ENCODE measurements around the gene MAGEB3.
"Not testable (repeated sequence)": the region's sequence is repeated elsewhere in the genome, so short reads cannot be mapped to it uniquely, and the experiment has no call there.

Gene MAGEB3, protein sequence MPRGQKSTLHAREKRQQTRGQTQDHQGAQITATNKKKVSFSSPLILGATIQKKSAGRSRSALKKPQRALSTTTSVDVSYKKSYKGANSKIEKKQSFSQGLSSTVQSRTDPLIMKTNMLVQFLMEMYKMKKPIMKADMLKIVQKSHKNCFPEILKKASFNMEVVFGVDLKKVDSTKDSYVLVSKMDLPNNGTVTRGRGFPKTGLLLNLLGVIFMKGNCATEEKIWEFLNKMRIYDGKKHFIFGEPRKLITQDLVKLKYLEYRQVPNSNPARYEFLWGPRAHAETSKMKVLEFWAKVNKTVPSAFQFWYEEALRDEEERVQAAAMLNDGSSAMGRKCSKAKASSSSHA

GRCh38 chrX:30230395-30230794, at the start of gene MAGEB3:
TSS of gene MAGEB3 (plus strand) at chrX:30230657. CDS start at chrX:30235925, 5,268 bp downstream.
- no peak for DNase-seq

DNA sequence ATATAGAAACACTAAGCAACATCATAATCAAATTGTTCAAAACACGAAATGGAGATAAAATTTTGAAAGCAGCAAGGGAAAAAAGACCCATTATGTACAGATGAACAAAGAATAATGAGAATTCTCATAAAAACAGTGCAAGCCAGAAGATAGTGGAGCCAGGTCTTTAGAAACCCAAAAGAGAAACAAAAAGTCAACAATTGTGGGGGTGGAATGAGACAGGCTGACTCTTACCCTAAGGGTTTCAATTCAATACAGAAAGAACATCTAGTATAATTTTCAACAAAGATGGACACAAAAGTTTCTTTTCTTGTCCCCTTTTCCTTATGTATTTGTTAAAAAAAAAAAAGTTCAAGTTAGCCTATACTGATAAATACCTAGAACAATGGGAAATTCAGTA, 49.1 kb upstream of the MAGEB3 start:
- DNase-seq, result no peak

- no peak for DNase-seq
These were observed 46.9 kb upstream of the MAGEB3 start for GRCh38 chrX:30183554-30183953.

DNA sequence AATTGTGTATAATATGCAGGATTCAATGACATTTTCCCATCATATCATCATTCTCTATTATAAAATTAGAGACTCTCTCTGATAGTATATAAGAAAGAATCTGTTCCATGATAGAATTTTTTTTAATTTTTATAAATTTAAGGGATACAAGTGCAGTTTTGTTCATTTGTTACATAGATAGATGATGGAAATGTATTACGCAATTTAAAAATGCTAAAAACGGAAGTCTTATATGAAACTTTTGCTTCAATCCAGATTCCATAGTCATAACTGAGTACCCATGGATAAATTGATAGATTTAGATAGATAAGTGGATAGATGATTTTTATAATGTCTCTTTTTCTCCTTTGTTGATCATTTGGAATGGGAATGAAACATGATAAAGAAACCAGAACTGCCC, 40.0 kb upstream of the MAGEB3 start:
- no peak for DNase-seq

DNA sequence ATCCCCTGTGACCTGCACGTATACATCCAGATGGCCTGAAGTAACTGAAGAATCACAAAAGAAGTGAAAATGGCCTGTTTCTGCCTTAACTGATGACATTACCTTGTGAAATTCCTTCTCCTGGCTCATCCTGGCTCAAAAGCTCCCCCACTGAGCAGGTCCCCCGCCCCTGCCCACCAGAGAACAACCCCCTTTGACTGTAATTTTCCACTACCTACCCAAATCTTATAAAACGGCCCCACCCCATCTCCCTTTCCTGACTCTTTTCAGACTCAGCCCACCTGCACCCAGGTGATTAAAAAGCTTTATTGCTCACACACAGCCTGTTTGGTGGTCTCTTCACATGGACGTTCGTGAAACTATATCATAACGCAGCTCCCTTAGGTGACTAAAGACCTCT, 36.5 kb upstream of the MAGEB3 start:
- DNase-seq, result not testable (repeated sequence)

DNA sequence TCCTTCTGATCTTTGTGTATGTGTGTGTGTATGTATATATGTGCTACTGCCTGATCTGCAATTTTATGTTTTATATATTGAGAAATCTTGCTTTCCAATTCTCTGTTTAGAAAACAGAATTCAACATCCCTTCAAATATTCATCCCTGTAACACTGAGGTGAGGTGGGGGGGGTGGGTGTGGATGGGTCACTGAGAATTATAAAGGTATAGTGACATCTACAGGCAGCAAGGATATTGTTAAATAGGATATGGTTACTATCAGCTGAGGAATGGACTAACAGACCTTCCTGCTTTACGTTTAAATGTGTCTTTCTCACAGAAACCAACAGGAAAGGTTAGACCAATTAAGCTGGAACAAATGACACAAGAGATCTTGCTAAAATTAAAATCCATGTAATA, 34.1 kb upstream of the MAGEB3 start:
- no peak for DNase-seq

DNA sequence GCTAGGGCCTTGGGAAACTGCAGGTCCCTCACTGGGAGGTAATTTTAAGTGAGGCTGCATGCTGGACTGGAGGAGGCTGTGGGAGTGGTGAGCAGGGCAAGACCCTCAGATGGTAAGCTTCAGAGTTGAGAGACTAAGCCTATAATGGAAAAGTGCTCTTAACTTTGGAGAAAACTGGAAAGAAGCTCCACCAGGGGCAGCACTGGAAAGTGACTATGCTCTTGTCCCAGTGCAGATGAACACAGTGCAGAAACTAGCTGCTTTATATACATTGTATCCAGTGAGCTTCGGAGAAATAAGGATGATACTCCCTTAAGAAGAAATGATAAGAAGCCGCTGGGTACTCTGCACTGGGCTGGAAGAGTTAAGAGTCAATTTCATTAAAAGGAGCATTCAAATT, 18.3 kb upstream of the MAGEB3 start:
- DNase-seq, result no peak

GRCh38 chrX:30215357-30215843, 15.1 kb upstream of the MAGEB3 start, which contains the start of gene MAGEB2:
TSS of gene MAGEB2 (plus strand) at chrX:30215563. CDS start at chrX:30218581, 3,018 bp downstream.
- DNase-seq, result no peak

DNA sequence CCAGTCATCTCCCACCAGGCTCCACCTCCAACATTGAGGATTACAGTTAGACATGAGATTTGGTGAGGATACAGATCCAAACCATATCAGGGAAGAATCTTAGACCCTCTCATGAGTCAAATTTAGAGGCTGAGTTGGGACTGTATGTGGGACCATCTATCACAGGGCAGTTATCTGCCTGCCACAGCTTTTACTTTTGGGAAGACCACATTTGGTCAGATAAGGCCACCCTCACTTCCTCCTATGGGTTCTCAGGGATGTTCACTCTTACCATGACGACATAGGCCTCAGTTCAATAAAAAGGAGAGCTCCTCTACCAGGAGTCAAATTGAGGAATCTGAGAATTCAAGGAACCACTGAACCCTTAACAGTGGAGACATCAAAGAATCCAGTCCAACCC, 13.0 kb upstream of the MAGEB3 start:
- no peak for DNase-seq

- no peak for DNase-seq
These were observed 11.1 kb upstream of the MAGEB3 start for GRCh38 chrX:30219372-30219771.

DNA sequence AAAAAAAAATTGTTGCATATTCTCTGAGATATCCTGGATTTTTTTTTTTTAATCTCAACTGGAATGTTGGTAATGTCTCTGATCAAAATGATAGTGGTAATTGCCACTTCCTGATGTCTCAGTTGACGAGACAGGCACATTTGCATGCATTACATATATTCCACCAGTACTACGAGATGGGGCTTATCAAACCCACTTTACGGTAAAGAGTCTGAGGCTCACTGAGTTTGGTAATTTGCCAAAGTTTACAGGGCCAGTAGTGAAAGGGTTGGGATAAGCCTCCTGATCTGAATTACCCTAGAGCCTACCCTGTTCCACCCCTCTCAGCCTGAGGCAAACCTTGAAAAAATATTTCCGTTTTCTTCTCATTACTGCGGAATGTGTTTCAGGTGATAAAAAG, 9.8 kb upstream of the MAGEB3 start:
- DNase-seq, result no peak

DNA sequence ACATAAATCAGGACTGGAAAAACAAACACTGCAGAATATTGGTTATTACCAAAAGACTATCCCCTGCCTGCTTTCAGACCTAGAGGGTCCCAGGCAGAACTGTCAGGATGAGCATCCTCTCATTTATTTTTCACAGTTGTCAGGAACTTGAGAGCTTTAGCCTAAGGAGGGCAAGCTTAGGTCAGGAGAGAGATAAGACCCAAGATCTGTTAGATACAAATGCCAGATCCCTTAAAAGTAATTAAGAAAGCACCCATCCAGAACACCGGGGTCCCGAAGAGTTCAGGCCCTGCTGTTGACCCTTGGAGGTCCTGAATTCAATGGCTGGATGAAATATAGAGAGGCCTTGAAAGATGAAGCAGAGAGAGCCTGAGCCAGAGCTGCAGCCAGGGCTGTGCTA, 5.9 kb upstream of the MAGEB3 start:
- no peak for DNase-seq

DNA sequence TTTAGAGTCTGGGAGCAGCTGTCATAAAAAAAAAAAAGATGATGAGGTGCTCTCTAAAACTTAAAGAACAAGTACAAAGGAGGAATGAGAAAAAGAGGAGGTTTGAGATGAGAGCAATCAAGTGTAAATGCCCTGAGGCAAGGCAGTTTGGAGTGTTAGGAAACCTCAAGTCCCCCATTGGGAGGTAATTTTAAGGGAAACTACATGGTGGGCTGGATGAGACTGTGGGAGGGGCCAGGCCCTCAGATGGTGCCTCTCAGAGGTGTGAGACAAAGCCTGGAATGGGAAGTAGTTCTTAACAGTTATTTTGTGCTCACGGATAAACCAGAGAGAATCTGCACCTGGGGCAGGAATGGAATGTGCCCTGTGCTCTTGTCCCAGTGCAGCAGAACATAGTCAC, 1.9 kb upstream of the MAGEB3 start:
- no peak for DNase-seq

GRCh38 chrX:30241724-30242415, 11.4 kb downstream of the MAGEB3 start, which contains the start of gene MAGEB4:
TSS of gene MAGEB4 (plus strand) at chrX:30242000. CDS start at chrX:30242136, 136 bp downstream.
- DNase-seq, result no peak

- no peak for DNase-seq
These were observed 16.5 kb downstream of the MAGEB3 start, which contains the start of gene MAGEB1 for GRCh38 chrX:30246769-30247489. TSS of gene MAGEB1 (plus strand) at chrX:30247146. CDS start at chrX:30250494, 3,348 bp downstream.

- DNase-seq, result no peak
These were observed 18.4 kb downstream of the MAGEB3 start for GRCh38 chrX:30248854-30249253.

GRCh38 chrX:30253257-30253656, 22.8 kb downstream of the MAGEB3 start:
- no peak for DNase-seq

- no peak for DNase-seq
These were observed 29.5 kb downstream of the MAGEB3 start for GRCh38 chrX:30259927-30260326.

- DNase-seq, result no peak
These were observed 30.6 kb downstream of the MAGEB3 start for GRCh38 chrX:30261012-30261411.

GRCh38 chrX:30262763-30263162, 32.3 kb downstream of the MAGEB3 start:
- DNase-seq, result no peak

- no peak for DNase-seq
These were observed 40.2 kb downstream of the MAGEB3 start for GRCh38 chrX:30270639-30271038.

- peak in 2 of 51 donors; percentile 0 for DNase-seq
These were observed 45.0 kb downstream of the MAGEB3 start for GRCh38 chrX:30275498-30275897.

All from hypothalamus (tissue), 51 donors.